CD4-positive, alpha-beta memory T cell (primary cell): ENCODE results near the gene S100A3. TPM values are rescaled to one million over a fixed set of nuclear protein-coding genes. Genes with fewer than 3 reads are reported as not detected.
A peak's percentile ranks its signal among the peaks of the same experiment; 100 is the strongest.

Source experiments
- CTCF ChIA-PET: fragments of 350-600 bp; sonication (Branson Sonifier 250); formaldehyde crosslinking; loops from one replicate; lab custom pipeline; 2021; ENCODE audit warnings: inconsistent platforms; ENCODE audit not compliant: partially characterized antibody; lab: Charles Lee
- POLR2A ChIA-PET: fragments of 350-600 bp; sonication (Branson Sonifier 250); formaldehyde crosslinking; loops from one replicate; lab custom pipeline; 2021; ENCODE audit not compliant: partially characterized antibody; lab: Charles Lee
- DNase-seq, 5 donors: peaks; one replicate each; pipeline versions ENCODE4 v3.0.0 to v3.0.0-alpha.2; 2020 to 2022; ENCODE audit warnings: mixed read lengths in 1 of 5
- H3K27ac ChIP-seq: one replicate; pipeline ENCODE4 v1.7.0; 2013; ENCODE audit warnings: low read depth, low read length
- H3K27me3 ChIP-seq: 2 replicates; pipeline ENCODE4 v1.7.0; 2013; ENCODE audit warnings: mild to moderate bottlenecking, low read length, moderate library complexity; ENCODE audit not compliant: insufficient read depth
- H3K36me3 ChIP-seq: 2 replicates; pipeline ENCODE4 v1.7.0; 2013; ENCODE audit warnings: mild to moderate bottlenecking, low read length, moderate library complexity; ENCODE audit not compliant: insufficient read depth
- H3K4me1 ChIP-seq: 2 replicates; pipeline ENCODE4 v1.7.0; 2013; ENCODE audit warnings: mild to moderate bottlenecking, low read length, moderate library complexity; ENCODE audit not compliant: insufficient read depth
- H3K4me3 ChIP-seq, 2 donors: one replicate each; pipeline ENCODE4 v1.7.0; 2013; ENCODE audit warnings: low read length in 2 of 2, mild to moderate bottlenecking in 1 of 2
- H3K9me3 ChIP-seq, 2 donors: one replicate each; pipeline ENCODE4 v1.7.0; 2013; ENCODE audit warnings: low read length in 2 of 2, control low read depth in 1 of 2; ENCODE audit not compliant: control insufficient read depth in 1 of 2
- H3K27ac Mint-ChIP-seq, 7 donors: one replicate each; pipeline ENCODE4 v1.8.0; 2020 to 2021; ENCODE audit warnings: mixed read lengths in 7 of 7, mild to moderate bottlenecking in 6 of 7, inconsistent platforms in 3 of 7, moderate library complexity in 3 of 7
- H3K27me3 Mint-ChIP-seq, 2 donors: one replicate each; pipeline ENCODE4 v1.8.0; 2020 to 2021; ENCODE audit warnings: mixed read lengths in 2 of 2
- H3K36me3 Mint-ChIP-seq, 2 donors: one replicate each; pipeline ENCODE4 v1.8.0; 2020 to 2021; ENCODE audit warnings: mixed read lengths in 2 of 2, inconsistent platforms in 1 of 2, mild to moderate bottlenecking in 1 of 2
- H3K4me1 Mint-ChIP-seq, 4 donors: one replicate each; pipeline ENCODE4 v1.8.0; 2020 to 2021; ENCODE audit warnings: mixed read lengths in 4 of 4, mild to moderate bottlenecking in 1 of 4
- H3K4me3 Mint-ChIP-seq, 8 donors: one replicate each; pipeline ENCODE4 v1.8.0; 2020 to 2021; ENCODE audit warnings: mixed read lengths in 8 of 8, mild to moderate bottlenecking in 7 of 8, moderate library complexity in 6 of 8, inconsistent platforms in 3 of 8
- H3K9me3 Mint-ChIP-seq, 8 donors: one replicate each; pipeline ENCODE4 v1.8.0; 2020 to 2021; ENCODE audit warnings: mixed read lengths in 8 of 8, mild to moderate bottlenecking in 5 of 8, inconsistent platforms in 3 of 8, moderate library complexity in 1 of 8
- intact Hi-C: fragments of 100-400 bp; cut with micrococcal nuclease; formaldehyde crosslinking; loops from one replicate; pipeline ENCODE4 v1.15.1; 2023
- polyA plus RNA-seq, 2 donors: library from polyadenylated mRNA; unstranded; fragments of 300-500 nt; fragmentation: Illumina TruSeq; gene quantifications; one replicate each; pipeline ENCODE4 v1.2.3, GENCODE V29; 2021
- total RNA-seq, 2 experiments: library from RNA; stranded (reverse); gene quantifications; one replicate each; pipeline ENCODE4 v1.2.3, GENCODE V29; 2021

S100A3 gene
- total and polyA plus RNA-seq, 4 experiments from 2014 or later: not detected

GRCh38 chr1:153542956-153543711 is 5.9 kb downstream of the S100A3 start:
- Mint-ChIP-seq H3K9me3 (no peaks in the 10 kb centered on the region), H3K27me3 (no peaks in the 10 kb centered on the region), H3K36me3 (peaks cover 26 to 38% of the 10 kb centered on the region in 2 donors), H3K4me3 (peak overlapping the region; percentile 96 to 99 (median 98)), H3K27ac (peak overlapping the region; percentile 89 to 98 (median 96)), H3K4me1 (peaks cover 62 to 93% (median 76%) of the 10 kb centered on the region in 4 donors)
- H3K27me3 ChIP-seq: no peaks in the 10 kb centered on the region
- ChIA-PET CTCF (interaction anchor here (2.0 to 9.6 kb wide), 5 partner anchors 9 to 32 kb away, joined by 6 to 213 read pairs (median 37); partner anchors contain the start of genes S100A2 and S100A6), POLR2A (interaction anchor here (0.6 to 9.7 kb wide), 5 partner anchors 9 to 41 kb away, joined by 3 to 631 read pairs (median 8); partner anchors contain the start of genes S100A2 and S100A6)
- peak overlapping the region in 1 of 2 donors; percentile 71 for H3K4me3 ChIP-seq
- no peaks in the 10 kb centered on the region for H3K9me3 ChIP-seq
- intact Hi-C loops: no loop called here
- H3K36me3 ChIP-seq: peaks cover 20% of the 10 kb centered on the region
- DNase-seq: no peak
- peak overlapping the region; percentile 74 for H3K27ac ChIP-seq
- peaks cover 82% of the 10 kb centered on the region for H3K4me1 ChIP-seq

- intact Hi-C loops: no loop called here
- peak overlapping the region in 7 of 8 donors; percentile 73 to 98 (median 96) for H3K4me3 Mint-ChIP-seq
Observed at GRCh38 chr1:153541641-153542590, 7.1 kb downstream of the S100A3 start.

GRCh38 chr1:153540394-153541361 is 8.4 kb downstream of the S100A3 start, which contains the start of gene S100A5:
Gene S100A5 (minus strand): TSS chr1:153540934. CDS start chr1:153540191, 743 bp downstream.
- H3K27ac Mint-ChIP-seq: peak within 1 kb of the TSS; percentile 86 to 97 (median 93)
- ChIA-PET CTCF (interaction anchor here (0.6 to 9.6 kb wide), 7 partner anchors 7 to 916 kb away, joined by 3 to 213 read pairs (median 10); partner anchors contain the start of gene S100A6), POLR2A (interaction anchor here (0.5 to 9.7 kb wide), 15 partner anchors 6 to 450 kb away, joined by 3 to 631 read pairs (median 6); partner anchors contain the start of genes CHTOP, RPS27, S100A2 and S100A3)
- peaks cover 26 to 45% of the 10 kb centered on the region in 2 donors for H3K36me3 Mint-ChIP-seq
- Histone ChIP-seq H3K36me3 (peaks cover 20% of the 10 kb centered on the region), H3K27ac (peak within 1 kb of the TSS; percentile 74), H3K4me3 (peak within 1 kb of the TSS; percentile 12 to 40), H3K4me1 (peaks cover 77% of the 10 kb centered on the region), H3K27me3 (no peaks in the 10 kb centered on the region), H3K9me3 (no peaks in the 10 kb centered on the region)
- intact Hi-C loops: no loop called here
- no peaks in the 10 kb centered on the region for H3K9me3 Mint-ChIP-seq
- no peaks in the 10 kb centered on the region for H3K27me3 Mint-ChIP-seq
- H3K4me3 Mint-ChIP-seq: peak within 1 kb of the TSS; percentile 73 to 97 (median 80)
- peak; percentile 45 to 80 (median 62) for DNase-seq
- peaks cover 62 to 94% (median 79%) of the 10 kb centered on the region in 4 donors for H3K4me1 Mint-ChIP-seq

More at GRCh38 chr1:153541641-153542590, 7.1 kb downstream of the S100A3 start:
- CTCF ChIA-PET: interaction anchor here (0.9 to 9.6 kb wide), 3 partner anchors 8 to 26 kb away, joined by 3 to 213 read pairs (median 5); partner anchors contain the start of gene S100A6
- no peak for DNase-seq
- Mint-ChIP-seq H3K36me3 (peaks cover 26 to 38% of the 10 kb centered on the region in 2 donors), H3K9me3 (no peaks in the 10 kb centered on the region), H3K27me3 (no peaks in the 10 kb centered on the region), H3K27ac (peak overlapping the region; percentile 89 to 98 (median 93)), H3K4me1 (peaks cover 61 to 94% (median 79%) of the 10 kb centered on the region in 4 donors)
- Histone ChIP-seq H3K36me3 (peaks cover 20% of the 10 kb centered on the region), H3K27ac (peak overlapping the region; percentile 74), H3K4me3 (peak overlapping the region; percentile 2 to 40), H3K4me1 (peaks cover 83% of the 10 kb centered on the region), H3K9me3 (no peaks in the 10 kb centered on the region), H3K27me3 (no peaks in the 10 kb centered on the region)
- POLR2A ChIA-PET: interaction anchor here (1.6 to 9.7 kb wide), 6 partner anchors 7 to 24 kb away, joined by 4 to 631 read pairs (median 18); partner anchors contain the start of genes S100A2 and S100A6

- ChIA-PET CTCF (interaction anchor here (0.6 to 9.6 kb wide), 7 partner anchors 6 to 917 kb away, joined by 3 to 213 read pairs (median 10); partner anchors contain the start of gene S100A6), POLR2A (interaction anchor here (0.5 to 9.7 kb wide), 12 partner anchors 5 to 451 kb away, joined by 3 to 631 read pairs (median 9); partner anchors contain the start of genes CHTOP, RPS27, S100A2 and S100A3)
- Mint-ChIP-seq H3K9me3 (no peaks in the 10 kb centered on the region), H3K36me3 (peaks cover 22 to 40% of the 10 kb centered on the region in 2 donors), H3K27ac (peak overlapping the region; percentile 86 to 97 (median 93)), H3K4me1 (peaks cover 59 to 94% (median 79%) of the 10 kb centered on the region in 4 donors), H3K4me3 (peak overlapping the region; percentile 68 to 97 (median 80)), H3K27me3 (no peaks in the 10 kb centered on the region)
- DNase-seq: peak in 3 of 5 donors; percentile 11 to 39 (median 16)
- no peaks in the 10 kb centered on the region for H3K9me3 ChIP-seq
- H3K4me1 ChIP-seq: peaks cover 79% of the 10 kb centered on the region
- no peaks in the 10 kb centered on the region for H3K27me3 ChIP-seq
- peak overlapping the region; percentile 12 to 40 for H3K4me3 ChIP-seq
- intact Hi-C loops: no loop called here
- peaks cover 19% of the 10 kb centered on the region for H3K36me3 ChIP-seq
- peak overlapping the region; percentile 74 for H3K27ac ChIP-seq
Observed at GRCh38 chr1:153539395-153540093, 9.5 kb downstream of the S100A3 start.

- Histone ChIP-seq H3K4me3 (no peak overlapping the region), H3K4me1 (peaks cover 79% of the 10 kb centered on the region), H3K36me3 (peaks cover 14% of the 10 kb centered on the region), H3K9me3 (no peaks in the 10 kb centered on the region), H3K27ac (no peak overlapping the region), H3K27me3 (no peaks in the 10 kb centered on the region)
- POLR2A ChIA-PET: interaction anchor here (1.7 to 7.2 kb wide), 2 partner anchors 6 to 30 kb away, joined by 5 to 631 read pairs; partner anchors contain the start of genes S100A3, S100A4 and S100A5
- intact Hi-C loops: no loop called here
- peaks cover 61 to 94% (median 79%) of the 10 kb centered on the region in 4 donors for H3K4me1 Mint-ChIP-seq
- H3K9me3 Mint-ChIP-seq: no peaks in the 10 kb centered on the region
- peaks cover 15 to 37% of the 10 kb centered on the region in 2 donors for H3K36me3 Mint-ChIP-seq
- H3K27ac Mint-ChIP-seq: peak overlapping the region; percentile 10 to 98 (median 71)
- CTCF ChIA-PET: no interaction called here
- peak overlapping the region in 1 of 8 donors; percentile 39 for H3K4me3 Mint-ChIP-seq
- no peaks in the 10 kb centered on the region for H3K27me3 Mint-ChIP-seq
- DNase-seq: no peak
Observed at GRCh38 chr1:153538315-153538821, 10.7 kb downstream of the S100A3 start.
